RCC 7860 (cell line): Measurements from ENCODE around the gene GRIN1.

Source experiments
- DNase-seq: peaks from one replicate; pipeline ENCODE4 v3.0.0-alpha.2; 2015; ENCODE audit warnings: low spot score
- FAIRE-seq: peaks from 2 replicates; lab custom pipeline; 2012; peaks lifted over from hg19 to GRCh38; lab: Jason Lieb, UNC

The GRIN1 gene

GRCh38 chr9:137138722-137139467 is at the start of gene GRIN1:
Gene GRIN1 (plus strand): TSS chr9:137139154. CDS start chr9:137139487, 333 bp downstream.
- DNase-seq, result no peak
- no peak for FAIRE-seq

- FAIRE-seq (no peak), DNase-seq (no peak)
Observed at GRCh38 chr9:137089232-137089947, 49.6 kb upstream of the GRIN1 start.

- FAIRE-seq (no peak), DNase-seq (no peak)
Observed at GRCh38 chr9:137095664-137096517, 43.1 kb upstream of the GRIN1 start.

- DNase-seq (no peak), FAIRE-seq (no peak)
Observed at GRCh38 chr9:137096785-137097546, 42.0 kb upstream of the GRIN1 start.

GRCh38 chr9:137097761-137098462 is 41.0 kb upstream of the GRIN1 start:
- DNase-seq, result no peak
- FAIRE-seq, result no peak

GRCh38 chr9:137099231-137099630 is 39.7 kb upstream of the GRIN1 start:
- DNase-seq (no peak), FAIRE-seq (no peak)

GRCh38 chr9:137103206-137103999 is 35.6 kb upstream of the GRIN1 start:
- no peak for FAIRE-seq

GRCh38 chr9:137105814-137106661 is 32.9 kb upstream of the GRIN1 start:
- DNase-seq, result no peak
- no peak for FAIRE-seq

More at GRCh38 chr9:137103206-137103999, 35.6 kb upstream of the GRIN1 start:
- DNase-seq, result no peak

- DNase-seq (no peak), FAIRE-seq (no peak)
Observed at GRCh38 chr9:137106662-137107250, 32.2 kb upstream of the GRIN1 start.

GRCh38 chr9:137107312-137107921 is 31.5 kb upstream of the GRIN1 start:
- DNase-seq, result no peak
- FAIRE-seq, result no peak

- DNase-seq (no peak), FAIRE-seq (no peak)
Observed at GRCh38 chr9:137107982-137108381, 31.0 kb upstream of the GRIN1 start.

- DNase-seq (no peak), FAIRE-seq (no peak)
Observed at GRCh38 chr9:137108608-137109249, 30.2 kb upstream of the GRIN1 start.

GRCh38 chr9:137109250-137110146 is 29.5 kb upstream of the GRIN1 start:
- no peak for FAIRE-seq
- DNase-seq, result no peak

- no peak for DNase-seq
- no peak for FAIRE-seq
Observed at GRCh38 chr9:137110147-137110910, 28.6 kb upstream of the GRIN1 start.
